Neural progenitor cell (in vitro differentiated cells): ENCODE measurements around the gene ZBTB24.

ENCODE experiments used
- CTCF ChIP-seq: fragments of 200-600 bp; sonication (generic); IDR thresholded peaks from 2 replicates; pipeline ENCODE4 v1.5.1; 2017; ENCODE audit warnings: antibody characterized with exemption, mild to moderate bottlenecking
- EZH2 ChIP-seq: fragments of 200-600 bp; sonication (generic); IDR thresholded peaks from 2 replicates; pipeline ENCODE4 v1.6.1; 2017; ENCODE audit warnings: antibody characterized with exemption, mild to moderate bottlenecking, moderate library complexity
- EZH2phosphoT487 ChIP-seq: fragments of 200-600 bp; sonication (generic); IDR thresholded peaks from 2 replicates; pipeline ENCODE4 v1.6.1; 2017; ENCODE audit warnings: antibody characterized with exemption

- TF ChIP-seq EZH2phosphoT487 (no peak), CTCF (no peak), EZH2 (no peak)
These were observed 40.6 kb downstream of the ZBTB24 start for GRCh38 chr6:109442393-109442924.
